GM18517 (cell line): ENCODE measurements around the gene TMEM248.
"Not testable (repeated sequence)": the region's sequence is repeated elsewhere in the genome, so short reads cannot be mapped to it uniquely, and the experiment has no call there.

Experiments
- ATAC-seq: cut with Tn5 transposase; IDR thresholded peaks from one replicate; pipeline ENCODE4 v1.9.1; 2021; ENCODE audit warnings: mild to moderate bottlenecking, moderate library complexity; ENCODE audit not compliant: unreplicated experiment

The TMEM248 gene

GRCh38 chr7:66948480-66949109 lies 27.6 kb downstream of the TMEM248 start:
- no peak for ATAC-seq

DNA sequence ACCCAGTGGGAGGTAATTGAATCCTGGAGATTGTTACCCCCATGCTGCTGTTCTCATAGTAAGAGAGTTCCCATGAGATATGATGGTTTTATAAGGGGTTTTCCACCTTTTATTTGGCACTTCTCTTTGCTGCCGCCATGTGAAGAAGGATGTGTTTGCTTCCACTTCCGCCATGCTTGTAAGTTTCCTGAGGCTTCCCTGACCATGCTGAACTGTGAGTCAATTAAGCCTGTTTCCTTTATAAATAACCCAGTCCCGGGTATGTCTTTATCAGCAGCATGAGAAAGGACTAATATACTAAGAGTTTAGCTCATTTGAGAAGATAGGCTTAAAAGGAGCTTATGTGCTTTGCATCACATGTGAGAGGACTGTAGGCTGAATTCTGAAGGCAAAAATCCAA lies 29.3 kb downstream of the TMEM248 start:
- no peak for ATAC-seq

DNA sequence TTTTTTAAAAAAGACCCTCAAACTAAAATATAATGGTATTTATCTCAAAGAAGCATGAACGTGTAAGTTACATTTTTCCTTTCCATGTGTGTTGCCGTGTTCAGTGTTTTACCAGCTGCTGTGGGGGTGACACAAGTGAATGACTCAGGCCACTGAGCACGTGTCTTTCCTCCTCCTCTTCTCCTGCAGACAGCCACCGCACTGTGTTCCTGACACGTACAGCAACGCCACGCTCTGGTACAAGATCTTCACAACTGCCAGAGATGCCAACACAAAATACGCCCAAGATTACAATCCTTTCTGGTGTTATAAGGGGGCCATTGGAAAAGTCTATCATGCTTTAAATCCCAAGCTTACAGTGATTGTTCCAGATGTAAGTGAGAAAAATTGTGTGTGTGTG lies 29.7 kb downstream of the TMEM248 start:
- no peak for ATAC-seq

- ATAC-seq, result no peak
Observed at GRCh38 chr7:66952343-66953043, 31.5 kb downstream of the TMEM248 start.

DNA sequence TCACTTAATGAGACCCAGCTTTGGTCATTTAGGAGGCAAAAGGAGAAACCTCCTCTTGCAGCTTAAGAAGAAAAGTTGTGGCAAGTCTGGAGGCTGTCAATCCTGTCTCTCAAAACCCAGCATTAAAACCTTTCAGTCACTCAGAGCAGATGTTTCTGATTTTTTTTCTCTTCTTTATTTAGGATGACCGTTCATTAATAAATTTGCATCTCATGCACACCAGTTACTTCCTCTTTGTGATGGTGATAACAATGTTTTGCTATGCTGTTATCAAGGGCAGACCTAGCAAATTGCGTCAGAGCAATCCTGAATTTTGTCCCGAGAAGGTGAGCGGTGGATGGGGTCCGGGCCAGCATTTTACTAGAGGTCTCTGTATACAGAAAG lies 32.0 kb downstream of the TMEM248 start:
- ATAC-seq, result no peak

GRCh38 chr7:66957595-66958290 lies 36.7 kb downstream of the TMEM248 start:
- no peak for ATAC-seq

DNA sequence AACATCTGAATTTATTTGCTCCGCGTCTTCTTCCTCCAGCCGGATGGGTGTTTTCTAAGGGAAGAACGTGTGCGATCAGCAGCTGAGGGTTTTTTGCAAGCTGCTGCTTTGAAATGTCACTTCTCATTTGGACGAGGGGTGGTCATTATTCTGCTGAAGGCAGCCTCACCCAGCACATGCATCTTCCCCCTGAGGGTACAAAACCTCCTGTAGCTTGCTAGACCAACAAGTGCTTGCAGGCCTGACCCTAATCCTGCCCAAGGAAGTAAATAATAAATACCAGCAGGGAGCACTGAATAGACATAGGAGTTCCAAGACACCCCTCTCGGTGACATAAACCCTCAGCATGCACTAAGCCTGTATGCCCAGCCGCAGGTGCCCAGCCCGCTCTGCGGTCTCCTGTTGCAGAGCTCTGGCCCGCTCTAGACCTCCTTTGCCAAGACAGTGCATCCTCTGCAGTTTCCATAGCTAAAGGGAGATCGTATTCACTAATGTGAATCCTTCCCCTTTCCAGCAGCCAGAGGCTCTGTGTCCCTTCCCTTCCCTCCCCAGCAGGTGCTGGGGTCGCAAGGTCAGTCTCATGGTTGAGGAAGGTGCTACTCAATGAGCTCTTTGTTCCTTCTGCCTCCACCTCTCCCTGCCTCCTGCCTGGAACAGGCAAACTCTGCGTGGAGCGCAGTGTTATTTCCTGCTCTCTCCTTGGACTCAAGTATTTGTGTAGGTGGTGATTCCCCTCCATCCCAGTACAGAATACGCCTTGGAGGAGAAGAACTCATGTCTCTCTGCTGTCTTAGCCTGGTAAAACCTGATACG lies 37.7 kb downstream of the TMEM248 start:
- ATAC-seq, result no peak

DNA sequence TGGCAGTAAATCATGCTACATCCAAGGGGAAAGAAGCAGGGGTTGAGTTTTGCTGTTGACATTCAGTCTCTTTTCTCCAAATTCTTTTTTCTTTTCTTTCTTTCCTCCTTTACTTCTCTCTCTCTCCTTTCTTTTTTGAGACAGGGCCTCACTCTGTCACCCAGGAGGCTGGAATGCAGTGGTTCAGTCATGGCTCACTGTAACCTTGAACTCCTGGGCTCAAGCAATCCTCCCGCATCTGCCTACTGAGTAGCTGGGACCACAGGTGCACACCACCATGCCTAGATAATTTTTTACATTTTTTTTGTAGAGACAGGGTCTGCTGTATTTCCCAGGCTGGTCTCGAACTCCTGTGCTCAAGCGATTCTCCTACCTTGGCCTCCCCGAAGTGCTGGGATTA lies 39.2 kb downstream of the TMEM248 start:
- ATAC-seq, result no peak

- ATAC-seq, result no peak
Observed at GRCh38 chr7:66961096-66961495, 40.1 kb downstream of the TMEM248 start.

DNA sequence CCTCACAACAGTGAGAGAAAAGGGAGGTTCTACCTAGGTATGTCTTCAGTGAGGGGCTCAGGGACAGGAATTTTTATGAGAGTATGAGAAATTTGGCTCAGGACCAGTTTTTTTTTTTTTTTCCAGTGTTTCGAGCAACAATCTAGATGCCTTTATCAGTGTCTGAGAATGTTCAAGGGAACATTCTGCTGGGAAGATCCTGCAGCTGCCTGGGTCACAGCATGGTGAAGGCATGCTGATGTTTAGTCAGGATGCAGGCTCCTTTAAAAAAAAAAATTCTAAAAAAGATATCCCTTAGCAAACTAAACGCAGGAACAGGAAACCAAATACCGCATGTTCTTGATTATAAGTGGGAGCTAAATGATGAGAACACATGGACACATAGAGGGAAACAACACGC lies 43.4 kb downstream of the TMEM248 start:
- ATAC-seq, result no peak

GRCh38 chr7:66967029-66967428 lies 46.0 kb downstream of the TMEM248 start:
- no peak for ATAC-seq

DNA sequence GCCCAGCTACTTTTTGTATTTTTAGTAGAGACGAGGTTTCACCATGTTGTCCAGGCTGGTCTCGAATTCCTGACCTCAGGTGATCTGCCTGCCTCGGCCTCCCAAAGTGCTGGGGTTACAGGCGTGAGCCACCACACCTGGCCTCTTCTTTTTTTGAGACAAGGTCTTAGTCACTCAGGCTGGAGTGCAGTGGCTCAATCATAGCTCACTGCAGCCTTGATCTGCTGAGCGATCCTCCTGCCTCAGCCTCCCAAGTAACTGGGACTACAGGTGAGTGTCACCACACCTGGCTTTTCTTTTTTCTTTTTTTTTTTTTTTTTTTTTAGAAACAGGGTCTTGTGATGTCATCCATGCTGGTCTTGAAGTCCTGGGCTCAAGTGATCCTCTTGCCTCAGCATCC lies 48.0 kb downstream of the TMEM248 start:
- not testable (repeated sequence) for ATAC-seq

DNA sequence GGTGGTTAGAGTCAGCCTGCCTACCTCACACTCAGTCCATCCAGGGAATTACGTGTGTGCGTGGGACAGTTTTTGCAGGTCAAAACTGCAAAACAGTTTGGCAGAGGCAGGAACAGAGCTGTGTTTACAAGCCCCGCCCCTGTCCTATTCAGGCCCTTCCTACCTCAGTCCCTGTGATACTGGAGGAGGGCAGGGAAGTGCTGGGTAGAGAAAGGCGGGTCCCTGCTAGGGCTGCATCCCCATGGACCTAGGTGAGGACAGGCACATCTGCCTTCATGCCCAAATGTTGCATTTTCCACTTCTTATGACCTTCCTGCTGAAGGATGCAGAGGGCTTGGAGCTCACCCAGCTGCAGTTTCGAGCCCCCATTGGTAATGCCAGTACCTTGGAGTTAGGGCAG lies 49.3 kb downstream of the TMEM248 start:
- no peak for ATAC-seq

DNA sequence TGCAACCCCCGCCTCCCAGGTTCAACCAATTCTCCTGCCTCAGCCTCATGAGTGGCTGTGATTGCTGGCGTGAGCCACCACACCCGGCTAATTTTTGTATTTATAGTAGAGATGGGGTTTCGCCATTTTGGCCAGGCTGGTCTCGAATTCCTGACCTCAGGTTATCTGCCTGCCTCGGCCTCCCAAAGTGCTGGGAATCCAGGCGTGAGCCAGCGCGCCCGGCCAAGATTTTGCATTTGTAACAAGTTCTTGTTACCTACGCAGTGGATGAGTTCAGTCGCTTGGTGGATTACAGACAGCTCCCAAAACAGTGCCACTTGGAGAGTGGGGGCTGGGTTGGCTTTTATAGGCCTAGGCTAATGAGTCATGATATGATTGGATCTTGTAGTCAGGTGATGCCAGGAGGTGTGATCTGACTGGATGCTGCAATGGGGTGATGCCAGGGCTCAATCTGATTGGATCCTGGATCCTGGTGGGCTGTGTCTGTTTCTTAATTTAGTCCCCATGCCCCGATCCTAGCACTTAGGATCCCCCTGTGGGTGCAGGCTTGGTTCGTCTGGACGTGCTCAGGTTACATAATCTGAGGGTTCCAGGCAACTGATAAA lies 54.1 kb downstream of the TMEM248 start:
- ATAC-seq, result no peak

DNA sequence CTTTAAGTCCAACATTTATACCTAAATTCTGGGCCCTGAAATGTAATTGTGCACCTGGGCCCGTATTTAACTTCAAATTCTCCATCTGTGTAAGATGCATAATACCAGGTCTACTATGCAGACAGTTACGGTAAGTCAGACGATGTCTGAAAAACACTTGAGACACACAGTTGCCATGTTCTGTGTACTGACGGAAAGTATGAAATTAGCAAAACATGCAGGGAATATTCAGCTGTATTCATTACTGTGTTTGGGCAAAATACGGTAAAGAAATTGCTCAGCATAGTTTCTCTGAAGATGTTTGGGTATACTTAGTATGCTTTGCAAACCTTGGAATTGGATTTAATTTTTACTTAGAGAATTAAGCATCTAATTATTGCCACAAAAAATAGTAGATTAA lies 57.3 kb downstream of the TMEM248 start:
- not testable (repeated sequence) for ATAC-seq

- ATAC-seq, result not testable (repeated sequence)
Observed at GRCh38 chr7:66979013-66979412, 58.0 kb downstream of the TMEM248 start.

GRCh38 chr7:66980336-66980735 lies 59.3 kb downstream of the TMEM248 start:
- not testable (repeated sequence) for ATAC-seq

GRCh38 chr7:66989552-66989951 lies 68.5 kb downstream of the TMEM248 start:
- not testable (repeated sequence) for ATAC-seq

DNA sequence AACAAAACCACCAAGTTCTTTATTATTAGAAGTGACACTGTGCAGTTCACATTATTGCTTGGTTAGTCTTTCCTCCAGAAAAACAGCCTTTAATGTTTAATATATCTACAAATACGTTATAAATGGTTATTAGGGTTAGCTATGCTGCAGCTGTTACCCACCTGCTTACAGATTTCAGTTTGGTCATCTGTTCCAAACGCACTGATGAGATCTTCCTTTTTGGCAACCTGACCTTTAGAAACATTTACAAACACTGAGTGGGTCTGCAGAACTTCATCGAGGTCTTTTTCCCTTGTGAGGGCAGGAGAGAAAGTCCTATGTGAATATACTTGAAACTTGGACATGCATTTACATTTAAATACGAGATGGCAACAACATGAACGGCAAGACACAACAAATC lies 73.0 kb downstream of the TMEM248 start:
- ATAC-seq, result not testable (repeated sequence)

DNA sequence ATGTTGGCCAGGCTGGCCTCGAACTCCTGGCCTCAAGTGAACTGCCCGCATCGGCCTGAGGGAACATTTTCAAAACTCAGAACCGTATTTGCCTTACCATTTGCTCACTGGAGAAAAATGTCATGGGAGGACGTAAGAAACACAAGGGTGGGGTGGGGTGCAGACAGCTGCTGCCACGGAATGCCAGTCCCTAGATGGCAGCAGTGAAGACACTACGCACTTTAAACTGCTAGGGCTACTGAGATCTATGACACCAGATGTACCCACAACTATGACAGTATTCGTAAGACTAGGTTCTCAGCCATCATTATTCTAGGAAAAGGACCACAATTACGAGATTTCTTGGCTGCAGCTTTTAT lies 73.6 kb downstream of the TMEM248 start:
- ATAC-seq, result peak; percentile 36
